ENCODE data around the gene HECTD4. TPM values are rescaled to one million over a fixed set of nuclear protein-coding genes. Genes with fewer than 3 reads are reported as not detected.
"Not testable (repeated sequence)": the region's sequence is repeated elsewhere in the genome, so short reads cannot be mapped to it uniquely, and the experiment has no call there.

HECTD4 gene
- total RNA-seq, 1 experiment from 2014 or later = 51.3 TPM

DNA sequence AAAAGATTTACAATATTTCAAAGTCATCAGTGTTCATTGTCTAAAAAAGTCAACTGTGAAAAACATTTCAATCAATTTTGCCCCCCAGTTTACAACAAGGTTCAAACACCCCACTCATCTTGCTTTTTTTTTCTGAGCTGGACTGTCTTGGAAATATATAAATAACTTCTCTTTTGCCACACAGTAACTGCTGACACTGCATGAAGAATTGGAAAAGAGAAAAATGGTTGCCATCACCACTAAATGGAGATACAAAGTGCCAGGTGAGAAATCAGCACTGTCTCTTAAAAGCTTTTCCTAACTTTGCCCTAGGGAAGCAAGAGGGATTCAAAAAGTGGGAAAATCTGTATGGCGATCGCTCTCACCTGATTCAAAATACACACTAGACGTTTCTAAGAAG, 155.5 kb downstream of the HECTD4 start:
- Histone ChIP-seq H3K27me3 (ENCODE audit: control insufficient read depth, insufficient read depth, low read length) (no peaks in the 10 kb centered on the region), H3K9me3 (ENCODE audit: control insufficient read depth, insufficient read depth, low read depth, low read length) (no peaks in the 10 kb centered on the region), H3K36me3 (ENCODE audit: control insufficient read depth, insufficient read depth, low read length) (peaks cover 6% of the 10 kb centered on the region), H3K4me1 (ENCODE audit: control insufficient read depth, insufficient read depth, low read length) (no peaks in the 10 kb centered on the region), H3K4me3 (ENCODE audit: low read depth in 2 of 2, low read length in 2 of 2) (no peak overlapping the region), H3K27ac (ENCODE audit: low read length) (no peak overlapping the region)
- ATAC-seq (no peak), DNase-seq (ENCODE audit: low read depth, low spot score) (no peak)
- intact Hi-C loops (cut with micrococcal nuclease; ENCODE audit: unreplicated experiment) (no loop called here), in situ Hi-C loops (cut with HindIII; ENCODE audit: low pct_unique_long_range_greater_than_20kb, low sequenced_read_pairs) (no loop called here)
- BruUV-seq (replicated peaks) = no TSS peak
- ChIA-PET CTCF (no interaction called here), POLR2A (no interaction called here)
- TF ChIP-seq POLR2AphosphoS5 (IDR thresholded peaks at IDR 0.05; ENCODE audit: low read depth, low read length) (no peak), SIN3A (IDR thresholded peaks at IDR 0.05; ENCODE audit: borderline replicate concordance, insufficient read depth, low read depth, low read length) (no peak), CTCF (IDR thresholded peaks at IDR 0.05) (no peak), TCF7L2 (IDR thresholded peaks at IDR 0.05; ENCODE audit: low read depth, low read length) (no peak)
- TF ChIP-seq, protein P1, sequence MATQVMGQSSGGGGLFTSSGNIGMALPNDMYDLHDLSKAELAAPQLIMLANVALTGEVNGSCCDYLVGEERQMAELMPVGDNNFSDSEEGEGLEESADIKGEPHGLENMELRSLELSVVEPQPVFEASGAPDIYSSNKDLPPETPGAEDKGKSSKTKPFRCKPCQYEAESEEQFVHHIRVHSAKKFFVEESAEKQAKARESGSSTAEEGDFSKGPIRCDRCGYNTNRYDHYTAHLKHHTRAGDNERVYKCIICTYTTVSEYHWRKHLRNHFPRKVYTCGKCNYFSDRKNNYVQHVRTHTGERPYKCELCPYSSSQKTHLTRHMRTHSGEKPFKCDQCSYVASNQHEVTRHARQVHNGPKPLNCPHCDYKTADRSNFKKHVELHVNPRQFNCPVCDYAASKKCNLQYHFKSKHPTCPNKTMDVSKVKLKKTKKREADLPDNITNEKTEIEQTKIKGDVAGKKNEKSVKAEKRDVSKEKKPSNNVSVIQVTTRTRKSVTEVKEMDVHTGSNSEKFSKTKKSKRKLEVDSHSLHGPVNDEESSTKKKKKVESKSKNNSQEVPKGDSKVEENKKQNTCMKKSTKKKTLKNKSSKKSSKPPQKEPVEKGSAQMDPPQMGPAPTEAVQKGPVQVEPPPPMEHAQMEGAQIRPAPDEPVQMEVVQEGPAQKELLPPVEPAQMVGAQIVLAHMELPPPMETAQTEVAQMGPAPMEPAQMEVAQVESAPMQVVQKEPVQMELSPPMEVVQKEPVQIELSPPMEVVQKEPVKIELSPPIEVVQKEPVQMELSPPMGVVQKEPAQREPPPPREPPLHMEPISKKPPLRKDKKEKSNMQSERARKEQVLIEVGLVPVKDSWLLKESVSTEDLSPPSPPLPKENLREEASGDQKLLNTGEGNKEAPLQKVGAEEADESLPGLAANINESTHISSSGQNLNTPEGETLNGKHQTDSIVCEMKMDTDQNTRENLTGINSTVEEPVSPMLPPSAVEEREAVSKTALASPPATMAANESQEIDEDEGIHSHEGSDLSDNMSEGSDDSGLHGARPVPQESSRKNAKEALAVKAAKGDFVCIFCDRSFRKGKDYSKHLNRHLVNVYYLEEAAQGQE (IDR thresholded peaks at IDR 0.05; ENCODE audit: insufficient read depth in 1 of 2, low read depth in 2 of 2, low read length in 1 of 2) = no peak

DNA sequence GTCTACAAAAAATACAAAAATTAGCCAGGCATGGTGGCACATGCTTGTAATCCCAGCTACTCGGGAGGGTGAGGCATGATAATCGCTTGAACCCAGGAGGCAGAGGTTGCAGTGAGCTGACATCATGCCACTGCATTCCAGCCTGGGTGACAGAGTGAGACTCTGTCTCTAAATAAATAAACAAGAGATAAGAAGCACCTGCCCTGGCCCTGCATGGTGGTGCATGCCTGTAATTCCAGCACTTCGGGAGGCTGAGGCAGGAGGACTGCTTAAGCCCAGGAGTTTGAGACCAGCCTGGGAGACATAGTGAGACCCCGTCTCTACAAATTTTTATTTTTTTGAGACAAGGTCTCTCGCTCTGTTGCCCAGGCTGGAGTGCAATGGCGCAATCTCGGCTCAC, 161.6 kb downstream of the HECTD4 start:
- CTCF ChIA-PET; H3K4me1 ChIP-seq (ENCODE audit: control insufficient read depth, insufficient read depth, low read length); POLR2A ChIA-PET; H3K27me3 ChIP-seq (ENCODE audit: control insufficient read depth, insufficient read depth, low read length); H3K36me3 ChIP-seq (ENCODE audit: control insufficient read depth, insufficient read depth, low read length); H3K9me3 ChIP-seq (ENCODE audit: control insufficient read depth, insufficient read depth, low read depth, low read length); BruUV-seq (replicated peaks); intact Hi-C loops (cut with micrococcal nuclease; ENCODE audit: unreplicated experiment); H3K4me3 ChIP-seq (ENCODE audit: low read depth in 2 of 2, low read length in 2 of 2); DNase-seq (ENCODE audit: low read depth, low spot score); in situ Hi-C loops (cut with HindIII; ENCODE audit: low pct_unique_long_range_greater_than_20kb, low sequenced_read_pairs); H3K27ac ChIP-seq (ENCODE audit: low read length): not testable (repeated sequence)
- 0 out of 2 replicates have a peak, but pooled peaks have one; percentile 44 for ATAC-seq

DNA sequence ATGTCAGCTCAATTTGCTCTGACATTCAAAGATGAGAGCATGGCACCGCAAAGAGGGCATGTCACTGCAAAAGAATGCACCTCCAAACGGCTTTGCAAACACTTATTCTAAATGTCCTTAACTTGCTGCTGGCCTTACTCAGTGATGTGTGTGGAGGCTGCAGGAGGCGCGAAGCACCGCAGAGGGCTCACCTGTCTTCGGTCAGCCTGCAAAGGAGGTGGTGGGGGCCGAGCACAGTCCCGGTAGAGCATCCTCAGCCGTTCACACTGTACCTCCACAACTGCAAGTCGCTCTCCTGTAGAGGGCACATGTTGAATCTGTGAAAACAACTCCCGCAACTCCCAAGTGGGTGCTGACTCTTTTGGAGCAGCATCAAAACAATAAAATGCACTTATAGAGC, 163.0 kb downstream of the HECTD4 start:
- ATAC-seq = peak; percentile 35; the same call in 1 of the 2 replicates
- no peaks in the 10 kb centered on the region for H3K4me1 ChIP-seq (ENCODE audit: control insufficient read depth, insufficient read depth, low read length)
- H3K4me3 ChIP-seq (ENCODE audit: low read depth in 2 of 2, low read length in 2 of 2) = no peak overlapping the region
- no peaks in the 10 kb centered on the region for H3K36me3 ChIP-seq (ENCODE audit: control insufficient read depth, insufficient read depth, low read length)
- H3K27me3 ChIP-seq (ENCODE audit: control insufficient read depth, insufficient read depth, low read length) = no peaks in the 10 kb centered on the region
- in situ Hi-C loops (cut with HindIII; ENCODE audit: low pct_unique_long_range_greater_than_20kb, low sequenced_read_pairs) = no loop called here
- no TSS peak for BruUV-seq (replicated peaks)
- TF ChIP-seq, protein P1 (IDR thresholded peaks at IDR 0.05; ENCODE audit: insufficient read depth in 1 of 2, low read depth in 2 of 2, low read length in 1 of 2) = no peak
- no peak for TF ChIP-seq TCF7L2 (IDR thresholded peaks at IDR 0.05; ENCODE audit: low read depth, low read length)
- DNase-seq (ENCODE audit: low read depth, low spot score) = no peak
- no peak overlapping the region for H3K27ac ChIP-seq (ENCODE audit: low read length)
- ChIA-PET CTCF (interaction anchor here (0.6 kb wide), 1 partner anchor 46 kb away, joined by 3 read pairs; no protein-coding TSS in a partner anchor), POLR2A (interaction anchor here (0.6 kb wide), 1 partner anchor 25 kb away, joined by 3 read pairs; no protein-coding TSS in a partner anchor)
- intact Hi-C loops (cut with micrococcal nuclease; ENCODE audit: unreplicated experiment) = no loop called here
- no peaks in the 10 kb centered on the region for H3K9me3 ChIP-seq (ENCODE audit: control insufficient read depth, insufficient read depth, low read depth, low read length)

All from Panc1 (cell line).